GOT3 (cell line): ENCODE data around the gene SANBR.

Source experiments
- DNase-seq: peaks from one replicate; lab custom pipeline; 2025; ENCODE audit warnings: mixed read lengths; lab: John Stamatoyannopoulos, UW

SANBR gene

DNA sequence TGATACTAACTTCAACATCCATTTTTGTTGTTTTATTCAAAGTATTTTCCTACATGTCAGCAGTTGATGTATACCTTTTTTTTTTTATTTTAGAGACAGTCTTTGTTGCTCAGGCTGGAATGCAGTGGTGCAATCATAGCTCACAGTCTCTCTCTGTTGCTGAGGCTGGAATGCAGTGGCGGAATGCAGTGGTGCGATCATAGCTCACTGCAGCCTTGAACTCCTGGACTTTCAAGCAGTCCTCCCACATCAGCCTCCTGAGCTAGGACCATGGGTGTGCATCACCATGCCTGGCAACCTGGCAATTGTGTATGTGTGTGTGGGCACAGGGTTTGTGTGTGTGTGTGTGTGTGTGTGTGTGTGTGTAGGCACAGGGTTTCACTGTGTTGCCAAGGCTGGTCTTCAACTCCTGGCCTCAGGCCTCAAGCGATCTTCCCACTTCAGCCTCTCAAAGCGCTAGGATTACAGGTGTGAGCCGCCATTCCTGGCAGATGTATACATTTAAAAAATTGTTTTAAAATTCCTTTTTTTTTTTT, 24.8 kb downstream of the SANBR start:
- no peak for DNase-seq

DNA sequence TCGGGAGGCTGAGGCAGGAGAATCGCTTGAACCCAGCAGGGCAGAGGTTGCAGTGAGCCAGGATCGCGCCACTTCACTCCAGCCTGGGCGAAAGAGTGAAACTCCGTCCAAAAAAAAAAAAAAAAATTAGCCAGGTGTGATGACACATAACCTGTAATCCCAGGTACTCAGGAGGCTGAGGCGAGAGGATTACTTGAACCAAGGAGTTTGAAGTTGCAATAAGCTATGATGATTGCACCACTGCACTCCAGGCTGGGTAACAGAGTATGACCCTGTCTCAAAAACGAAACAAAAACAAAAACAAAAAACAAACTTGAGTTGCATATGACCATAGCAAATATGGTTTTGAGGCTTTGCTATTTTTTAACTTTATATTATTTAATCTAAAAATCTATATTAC, 25.8 kb downstream of the SANBR start:
- DNase-seq: no peak

DNA sequence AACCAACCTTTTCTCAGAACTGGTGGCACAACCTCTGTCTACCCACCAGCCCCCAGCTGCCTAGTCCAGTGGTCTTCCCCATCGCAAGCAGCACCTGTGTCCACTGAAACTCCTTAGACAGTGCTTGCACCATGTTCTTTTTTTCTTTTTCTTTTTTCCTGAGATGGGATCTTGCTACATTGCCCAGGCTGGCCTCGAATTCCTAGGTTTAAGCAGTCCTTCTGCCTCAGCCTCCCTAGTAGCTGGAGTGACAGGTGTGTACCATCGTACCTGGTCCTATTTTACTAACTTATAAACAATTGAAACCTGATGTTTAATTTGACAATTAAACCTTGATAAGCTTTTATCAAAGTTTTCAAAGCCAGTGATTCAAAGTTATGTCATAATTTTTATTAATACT, 30.8 kb downstream of the SANBR start:
- no peak for DNase-seq

DNA sequence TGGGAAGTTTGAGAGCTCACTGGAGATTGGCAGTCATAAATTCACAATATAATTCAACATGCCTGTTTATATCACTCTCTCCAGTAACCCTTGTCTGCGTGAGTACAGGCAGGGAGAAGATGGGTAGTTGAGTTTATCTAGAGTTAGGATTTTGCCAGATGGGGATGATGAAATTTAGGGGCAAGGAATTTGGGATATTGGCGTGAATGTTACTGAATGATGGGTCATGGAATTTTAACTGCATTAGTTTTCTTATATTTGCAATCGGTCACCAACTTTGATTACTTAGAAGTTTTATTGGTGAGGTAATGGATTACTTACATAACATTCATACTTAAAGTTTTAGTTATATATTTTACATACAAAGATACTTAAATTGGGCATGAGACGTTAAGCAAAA, 35.1 kb downstream of the SANBR start:
- no peak for DNase-seq

DNA sequence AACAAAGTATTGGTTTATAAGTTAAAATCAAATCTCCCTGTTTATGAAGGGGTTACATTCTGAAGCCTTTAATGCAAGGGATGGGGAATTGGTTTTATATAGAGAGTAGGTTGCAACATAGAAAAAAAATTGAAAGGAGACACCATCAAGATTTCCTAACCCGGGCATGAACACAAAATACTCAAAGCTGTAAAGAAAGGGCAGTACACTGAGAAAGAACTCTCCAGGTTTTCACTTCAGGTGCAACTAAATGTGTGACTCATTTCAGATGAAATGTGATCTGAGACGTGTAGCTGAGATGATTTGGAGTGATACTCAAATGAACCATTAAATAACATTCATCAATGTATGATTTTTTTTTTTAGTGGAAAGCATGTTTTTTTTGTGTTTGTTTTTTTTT, 43.6 kb downstream of the SANBR start:
- no peak for DNase-seq

DNA sequence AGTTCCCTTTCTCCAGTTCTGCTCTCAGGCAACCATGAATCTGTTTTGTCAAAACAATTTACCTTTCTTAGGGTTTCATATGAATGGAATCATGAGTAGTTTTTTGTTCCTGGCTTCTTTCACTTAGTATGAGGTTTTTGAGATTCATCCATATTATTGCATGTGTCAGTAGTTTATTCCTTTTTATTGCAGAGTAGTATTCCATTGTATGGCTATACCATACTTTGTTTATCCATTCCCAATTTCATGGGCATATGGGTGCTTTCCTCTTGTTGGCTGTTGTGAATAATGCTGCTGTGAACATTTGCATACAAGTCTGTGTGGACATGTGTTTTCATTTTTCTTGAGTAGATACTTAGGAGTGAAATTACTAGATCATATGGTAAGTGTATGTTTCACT, 46.0 kb downstream of the SANBR start:
- no peak for DNase-seq

DNA sequence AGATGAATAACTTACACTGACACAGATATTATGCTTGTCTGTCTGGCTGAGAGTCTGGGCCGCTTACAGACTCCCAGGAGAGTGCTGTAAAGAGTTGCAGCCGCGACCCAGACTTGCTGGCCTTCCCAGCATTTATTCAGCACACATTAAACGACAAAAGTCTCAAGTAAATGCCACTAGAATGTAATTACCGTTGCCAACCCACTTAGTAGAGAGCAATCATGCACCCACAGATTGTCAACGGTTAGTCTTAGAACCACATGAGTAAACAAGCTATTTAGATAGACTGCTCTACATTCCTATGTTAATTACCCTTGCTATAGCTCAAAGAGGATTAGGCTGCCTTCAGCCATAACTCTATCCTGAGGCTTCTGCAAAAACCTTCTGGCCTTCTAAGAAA, 48.5 kb downstream of the SANBR start:
- no peak for DNase-seq
